GM12891 (cell line): Measurements from ENCODE around the gene HDAC4.
A peak's percentile ranks its signal among the peaks of the same experiment; 100 is the strongest.

Experiments
- DNase-seq: peaks from one replicate; pipeline ENCODE4 v3.0.0; 2011; ENCODE audit warnings: low spot score; ENCODE audit not compliant: insufficient read length
- FAIRE-seq: peaks from 2 replicates; lab custom pipeline; 2011; peaks lifted over from hg19 to GRCh38; lab: Jason Lieb, UNC
- PAX5 ChIP-seq: IDR thresholded peaks from 2 replicates; pipeline ENCODE4 v1.6.1; 2011; ENCODE audit warnings: low read length, moderate library complexity, mild to moderate bottlenecking; ENCODE audit not compliant: insufficient read depth, severe bottlenecking
- POLR2A ChIP-seq: IDR thresholded peaks from 2 replicates; pipeline ENCODE4 v1.6.1; 2011; ENCODE audit warnings: low read depth, low read length, control low read depth
- POLR2AphosphoS5 ChIP-seq: IDR thresholded peaks from 2 replicates; pipeline ENCODE4 v1.6.1; 2011; ENCODE audit warnings: low read depth, low read length, control low read depth
- POU2F2 ChIP-seq: IDR thresholded peaks from 2 replicates; pipeline ENCODE4 v1.6.1; 2011; ENCODE audit warnings: low read depth, mild to moderate bottlenecking, control low read depth, low read length, moderate library complexity
- SPI1 ChIP-seq: IDR thresholded peaks from 2 replicates; pipeline ENCODE4 v1.6.1; 2011; ENCODE audit warnings: low read depth, low read length, control low read depth
- TAF1 ChIP-seq: IDR thresholded peaks from 2 replicates; pipeline ENCODE4 v1.6.1; 2011; ENCODE audit warnings: low read depth, low read length, control low read depth

HDAC4 gene

DNA sequence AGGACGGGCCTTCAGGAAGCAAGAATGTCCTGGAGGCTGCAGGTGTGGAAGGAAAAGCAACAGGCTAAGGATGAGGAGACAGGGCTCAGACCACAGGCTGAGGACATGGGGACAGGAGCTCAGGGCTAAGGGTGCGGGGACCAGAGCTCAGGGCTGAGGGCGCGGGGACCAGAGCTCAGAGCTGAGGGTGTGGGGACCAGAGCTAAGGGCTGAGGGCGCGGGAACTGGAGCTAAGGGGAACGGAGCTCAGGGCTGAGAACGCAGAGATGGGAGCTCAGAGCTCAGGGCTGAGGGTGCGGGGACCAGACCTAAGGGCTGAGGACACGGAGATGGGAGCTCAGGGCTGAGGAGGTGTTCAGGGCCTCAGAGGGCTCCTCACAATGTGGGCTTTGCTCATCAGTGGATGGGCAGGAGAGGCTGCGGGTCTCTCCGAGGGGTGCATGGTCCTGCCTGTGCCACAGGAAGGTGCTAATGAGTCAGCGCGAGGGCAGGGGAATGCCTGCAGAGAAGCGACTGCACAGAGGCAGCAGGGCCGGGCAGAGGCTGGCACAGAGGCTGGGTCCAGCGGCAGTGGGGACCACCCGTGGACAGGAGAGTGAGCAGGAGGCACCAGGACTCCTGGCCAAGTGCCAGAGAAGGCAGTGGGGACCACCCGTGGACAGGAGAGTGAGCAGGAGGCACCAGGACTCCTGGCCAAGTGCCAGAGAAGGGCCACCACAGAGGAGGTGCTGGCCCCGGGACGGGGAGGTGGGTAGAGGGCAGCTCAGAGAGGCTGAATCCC, 281.3 kb downstream of the HDAC4 start:
- no peak for TF ChIP-seq PAX5
- no peak for TF ChIP-seq POLR2AphosphoS5
- FAIRE-seq (no peak), DNase-seq (no peak)

- no peak for TF ChIP-seq TAF1
- no peak for TF ChIP-seq PAX5
- TF ChIP-seq SPI1, result no peak
- no peak for TF ChIP-seq POU2F2
- FAIRE-seq (peak; percentile 16), DNase-seq (peak; percentile 59)
Observed at GRCh38 chr2:239118675-239119211, 282.1 kb downstream of the HDAC4 start.

DNA sequence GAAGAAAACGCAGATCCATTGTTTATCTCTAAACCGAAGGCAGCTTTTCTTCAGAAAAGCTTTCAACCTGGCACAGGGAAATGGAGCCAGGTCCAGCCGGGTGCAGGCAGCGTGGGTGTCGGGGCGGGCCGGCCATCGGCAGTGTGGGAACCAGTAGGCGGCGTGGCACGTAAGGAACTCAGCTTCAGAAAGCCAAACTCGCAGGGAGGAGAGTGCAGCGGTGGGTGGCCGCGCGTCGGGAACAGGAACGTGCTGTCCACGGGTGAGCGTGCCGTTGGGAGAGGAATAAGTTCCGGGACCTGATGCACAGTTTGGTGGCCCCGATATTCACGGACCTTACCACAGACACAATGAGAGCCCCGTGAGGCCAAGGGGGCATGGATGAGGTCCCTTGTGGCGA, 282.6 kb downstream of the HDAC4 start:
- TF ChIP-seq POLR2AphosphoS5 (no peak), POU2F2 (no peak), POLR2A (no peak), SPI1 (no peak), TAF1 (no peak), PAX5 (no peak)
- FAIRE-seq (no peak), DNase-seq (no peak)

- no peak for DNase-seq
- no peak for FAIRE-seq
- TF ChIP-seq PAX5 (no peak), POU2F2 (no peak), TAF1 (no peak), SPI1 (no peak), POLR2AphosphoS5 (no peak), POLR2A (no peak)
Observed at GRCh38 chr2:239117831-239118230, 283.0 kb downstream of the HDAC4 start.

- FAIRE-seq, result no peak
- no peak for TF ChIP-seq POLR2A
- TF ChIP-seq PAX5, result no peak
- TF ChIP-seq POU2F2, result no peak
- TF ChIP-seq TAF1, result no peak
- no peak for TF ChIP-seq POLR2AphosphoS5
- TF ChIP-seq SPI1, result no peak
- no peak for DNase-seq
Observed at GRCh38 chr2:239116456-239117246, 284.2 kb downstream of the HDAC4 start.

GRCh38 chr2:239115616-239116015, 285.2 kb downstream of the HDAC4 start:
- DNase-seq (no peak), FAIRE-seq (no peak)
- TF ChIP-seq POLR2A, result no peak
- no peak for TF ChIP-seq TAF1
- no peak for TF ChIP-seq POLR2AphosphoS5
- no peak for TF ChIP-seq SPI1
- no peak for TF ChIP-seq PAX5
- TF ChIP-seq POU2F2, result no peak

GRCh38 chr2:239114616-239115265, 286.1 kb downstream of the HDAC4 start:
- FAIRE-seq (no peak), DNase-seq (no peak)
- TF ChIP-seq TAF1 (no peak), PAX5 (no peak), POLR2A (no peak)

DNA sequence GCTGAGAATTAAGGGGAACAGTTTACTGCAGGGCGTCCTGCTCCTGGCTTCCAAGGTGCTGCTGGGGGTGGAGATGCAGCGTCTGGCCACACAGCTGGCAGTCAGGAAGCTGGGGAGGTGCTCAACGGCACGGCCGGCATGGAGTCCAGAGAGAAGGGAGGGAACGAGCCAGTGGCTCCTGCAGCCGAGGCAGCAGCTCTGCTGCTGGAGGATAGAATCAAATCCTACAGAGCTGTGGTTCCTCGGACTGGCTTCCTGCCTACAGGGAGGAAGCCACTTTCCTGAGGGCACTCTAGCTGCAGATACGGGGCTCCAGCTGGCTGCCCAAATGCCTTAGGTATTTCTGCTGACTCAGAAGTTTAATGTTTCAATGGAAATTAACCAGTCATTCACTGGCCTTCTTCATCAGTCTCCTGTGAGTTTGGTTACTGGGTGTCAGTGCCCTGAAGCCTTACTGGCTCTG, 286.7 kb downstream of the HDAC4 start:
- TF ChIP-seq POLR2A, result no peak
- TF ChIP-seq PAX5, result no peak
- no peak for TF ChIP-seq SPI1
- no peak for TF ChIP-seq TAF1
- no peak for TF ChIP-seq POLR2AphosphoS5
- no peak for TF ChIP-seq POU2F2
- FAIRE-seq, result no peak
- DNase-seq, result no peak

GRCh38 chr2:239113615-239114014, 287.2 kb downstream of the HDAC4 start:
- FAIRE-seq (no peak), DNase-seq (no peak)
- TF ChIP-seq SPI1, result no peak
- TF ChIP-seq POLR2A, result no peak
- no peak for TF ChIP-seq TAF1
- TF ChIP-seq PAX5, result no peak
- no peak for TF ChIP-seq POLR2AphosphoS5
- no peak for TF ChIP-seq POU2F2

DNA sequence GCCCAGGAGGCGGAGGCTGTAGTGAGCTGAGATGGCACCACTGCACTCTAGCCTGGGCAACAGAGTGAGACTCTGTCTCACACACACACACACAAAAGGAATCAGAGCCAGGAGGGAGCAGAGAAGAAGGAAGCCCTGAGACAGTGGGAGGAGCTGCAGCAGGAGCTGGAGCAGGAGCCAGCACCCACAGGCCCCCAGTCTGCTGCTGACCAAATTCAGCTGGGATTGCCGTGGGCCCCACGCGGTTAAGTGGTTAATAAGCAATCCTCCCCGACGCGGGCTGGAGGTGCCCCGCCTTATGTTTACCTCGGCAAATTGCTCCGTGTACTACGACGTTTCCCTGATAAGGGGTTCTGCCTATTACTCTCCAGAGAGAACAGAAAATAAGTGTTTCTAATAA, 287.6 kb downstream of the HDAC4 start:
- TF ChIP-seq POLR2AphosphoS5, result no peak
- no peak for TF ChIP-seq POU2F2
- TF ChIP-seq TAF1, result no peak
- TF ChIP-seq POLR2A, result no peak
- TF ChIP-seq PAX5, result no peak
- TF ChIP-seq SPI1, result no peak
- no peak for FAIRE-seq
- DNase-seq, result no peak
